Adrenal gland (tissue), 5 donors: ENCODE measurements around the gene TEKT5.

ENCODE experiments used
- CTCF ChIP-seq, 6 experiments: fragments of 450-650 bp in 4 of 6; fragments of 200-600 bp in 2 of 6; sonication (generic) in 1 of 6; IDR thresholded peaks; 1 replicate in 5 of 6; 2 replicates in 1 of 6; pipeline versions ENCODE4 v1.5.1 to v1.8.0; 2016 to 2021; ENCODE audit warnings: antibody characterized with exemption in 6 of 6, mild to moderate bottlenecking in 2 of 6, moderate library complexity in 1 of 6
- POLR2A ChIP-seq, 2 donors: fragments of 450-650 bp; IDR thresholded peaks; one replicate each; pipeline ENCODE4 v1.6.1; 2017; ENCODE audit warnings: antibody characterized with exemption in 2 of 2, mild to moderate bottlenecking in 2 of 2, moderate library complexity in 1 of 2
- donor health status: DM: no; HTN: no; CAD: no.

GRCh38 chr16:10694306-10694705, 424 bp downstream of the TEKT5 start:
- no peak for TF ChIP-seq POLR2A (IDR thresholded peaks at IDR 0.05)
- TF ChIP-seq CTCF (IDR thresholded peaks at IDR 0.05), result no peak
